ENCODE results near the gene LRRC8E.
"Not testable (repeated sequence)": the region's sequence is repeated elsewhere in the genome, so short reads cannot be mapped to it uniquely, and the experiment has no call there.

The LRRC8E gene

GRCh38 chr19:7908742-7909461, 20.6 kb downstream of the LRRC8E start:
- DNase-seq (ENCODE audit: low read depth, low spot score): no peak

- DNase-seq (ENCODE audit: low read depth, low spot score): no peak
Measured at GRCh38 chr19:7909471-7910067, 21.3 kb downstream of the LRRC8E start.

GRCh38 chr19:7910321-7911161, 22.2 kb downstream of the LRRC8E start:
- DNase-seq (ENCODE audit: low read depth, low spot score): no peak

GRCh38 chr19:7911508-7912143, 23.3 kb downstream of the LRRC8E start:
- DNase-seq (ENCODE audit: low read depth, low spot score): no peak

- DNase-seq (ENCODE audit: low read depth, low spot score): no peak
Measured at GRCh38 chr19:7912144-7912696, 23.9 kb downstream of the LRRC8E start.

GRCh38 chr19:7912697-7913564, 24.6 kb downstream of the LRRC8E start:
- no peak for DNase-seq (ENCODE audit: low read depth, low spot score)

- no peak for DNase-seq (ENCODE audit: low read depth, low spot score)
Measured at GRCh38 chr19:7913652-7914051, 25.3 kb downstream of the LRRC8E start.

GRCh38 chr19:7914099-7914498, 25.8 kb downstream of the LRRC8E start:
- no peak for DNase-seq (ENCODE audit: low read depth, low spot score)

- DNase-seq (ENCODE audit: low read depth, low spot score): no peak
Measured at GRCh38 chr19:7914598-7915045, 26.3 kb downstream of the LRRC8E start, which contains the start of gene TGFBR3L. Gene TGFBR3L (plus strand): TSS chr19:7914830.

GRCh38 chr19:7915250-7916102, 27.2 kb downstream of the LRRC8E start:
- DNase-seq (ENCODE audit: low read depth, low spot score): no peak

- no peak for DNase-seq (ENCODE audit: low read depth, low spot score)
Measured at GRCh38 chr19:7916103-7916954, 28.0 kb downstream of the LRRC8E start.

GRCh38 chr19:7916955-7917266, 28.6 kb downstream of the LRRC8E start:
- no peak for DNase-seq (ENCODE audit: low read depth, low spot score)

- DNase-seq (ENCODE audit: low read depth, low spot score): no peak
Measured at GRCh38 chr19:7917267-7918061, 29.2 kb downstream of the LRRC8E start.

- DNase-seq (ENCODE audit: low read depth, low spot score): not testable (repeated sequence)
Measured at GRCh38 chr19:7918062-7918614, 29.8 kb downstream of the LRRC8E start.

GRCh38 chr19:7918615-7919421, 30.5 kb downstream of the LRRC8E start:
- no peak for DNase-seq (ENCODE audit: low read depth, low spot score)

GRCh38 chr19:7919610-7920518, 31.6 kb downstream of the LRRC8E start, which contains the start of gene SNAPC2:
Gene SNAPC2 (plus strand): TSS chr19:7920338. CDS start chr19:7920367, 29 bp downstream.
- no peak for DNase-seq (ENCODE audit: low read depth, low spot score)

Data from iPS DF 19.7 (cell line).